SIG-M5 treated with dmso at 0.1 percent for 504 hours (cell line): ENCODE results near the gene CLEC16A.

Source experiments
- DNase-seq: peaks from one replicate; lab custom pipeline; 2025; ENCODE audit not compliant: unreplicated experiment; lab: John Stamatoyannopoulos, UW

Gene CLEC16A

DNA sequence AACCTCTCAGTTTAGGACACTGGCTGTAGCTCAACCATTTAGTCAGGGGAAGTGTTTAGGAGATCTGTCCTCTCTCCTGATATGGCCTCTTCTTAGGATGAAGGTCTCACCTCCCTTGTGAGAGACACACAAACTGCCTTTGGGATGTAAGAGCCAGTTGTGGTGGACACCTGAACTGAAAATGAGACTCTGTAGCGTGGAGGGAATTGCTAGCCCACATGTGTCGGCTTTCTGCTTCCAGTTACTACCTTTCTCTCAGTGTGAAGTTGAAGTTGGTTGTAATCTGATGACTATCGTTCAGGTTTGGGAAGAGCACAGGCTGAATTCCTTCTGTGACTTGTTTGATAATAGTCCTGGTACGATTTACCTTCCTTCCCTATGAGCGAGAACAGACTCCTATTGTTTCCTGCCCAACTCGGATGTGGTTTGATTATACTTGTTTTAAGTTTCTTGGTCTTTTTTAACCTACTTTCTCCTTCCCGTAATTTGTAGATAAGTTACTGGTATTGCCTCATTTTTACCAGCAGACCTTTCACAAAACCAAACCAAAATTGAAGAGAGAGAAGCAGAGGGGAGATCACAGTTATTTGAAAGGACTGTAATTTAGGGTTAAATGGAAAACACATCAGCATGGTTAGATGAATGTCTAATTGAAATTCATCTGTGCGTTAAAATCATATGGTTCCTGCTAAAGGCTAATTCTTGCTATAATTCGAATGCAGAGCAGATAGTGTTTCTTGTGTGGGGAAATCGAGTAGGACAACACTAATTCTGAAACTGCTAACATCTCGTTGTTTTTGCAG, 43.2 kb downstream of the CLEC16A start:
- DNase-seq, result no peak

- DNase-seq, result no peak
Measured at GRCh38 chr16:10988164-10988803, 43.9 kb downstream of the CLEC16A start.

DNA sequence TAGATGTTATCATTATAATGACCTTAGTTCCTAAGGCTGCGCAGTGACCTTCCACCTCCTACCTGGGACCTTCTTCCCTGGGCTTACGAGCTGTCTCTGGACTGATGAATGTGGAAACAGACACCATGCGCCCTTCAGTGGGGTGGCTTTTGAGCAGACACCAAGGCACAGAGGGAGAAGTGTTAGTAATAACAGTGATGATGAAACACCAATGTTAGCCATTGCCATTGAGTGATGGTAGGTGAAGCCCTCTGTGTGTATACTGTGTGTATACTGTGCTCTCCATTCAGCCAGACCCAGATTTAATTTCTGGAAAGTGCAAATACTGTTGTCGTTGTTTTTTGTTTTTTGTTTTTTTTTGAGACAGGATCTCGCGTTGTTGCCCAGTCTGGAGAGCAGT, 44.5 kb downstream of the CLEC16A start:
- peak; percentile 17 for DNase-seq

GRCh38 chr16:10989559-10989958, 45.2 kb downstream of the CLEC16A start:
- DNase-seq, result no peak

DNA sequence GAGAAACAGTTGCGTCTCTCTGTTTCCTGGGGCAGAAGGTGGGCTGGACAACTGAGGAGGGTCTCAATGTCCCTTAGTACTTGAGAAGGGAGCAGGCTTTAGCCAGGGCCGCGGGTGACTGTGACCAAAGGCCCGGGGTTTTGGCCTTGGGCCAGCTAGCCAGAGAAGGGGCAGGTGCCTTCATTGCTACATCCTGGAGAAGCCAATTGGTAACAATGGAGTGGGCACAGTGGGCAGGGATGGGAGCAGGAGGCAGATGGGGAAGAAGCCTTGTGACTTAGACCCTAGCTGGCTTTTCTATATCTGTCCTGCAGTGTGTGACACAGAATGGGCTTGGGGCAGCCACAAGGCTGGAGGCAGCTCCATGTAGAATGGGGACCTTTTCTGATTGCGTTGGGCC, 46.0 kb downstream of the CLEC16A start:
- no peak for DNase-seq

- no peak for DNase-seq
Measured at GRCh38 chr16:10992112-10992511, 47.7 kb downstream of the CLEC16A start.

- DNase-seq, result no peak
Measured at GRCh38 chr16:10992797-10993196, 48.4 kb downstream of the CLEC16A start.

DNA sequence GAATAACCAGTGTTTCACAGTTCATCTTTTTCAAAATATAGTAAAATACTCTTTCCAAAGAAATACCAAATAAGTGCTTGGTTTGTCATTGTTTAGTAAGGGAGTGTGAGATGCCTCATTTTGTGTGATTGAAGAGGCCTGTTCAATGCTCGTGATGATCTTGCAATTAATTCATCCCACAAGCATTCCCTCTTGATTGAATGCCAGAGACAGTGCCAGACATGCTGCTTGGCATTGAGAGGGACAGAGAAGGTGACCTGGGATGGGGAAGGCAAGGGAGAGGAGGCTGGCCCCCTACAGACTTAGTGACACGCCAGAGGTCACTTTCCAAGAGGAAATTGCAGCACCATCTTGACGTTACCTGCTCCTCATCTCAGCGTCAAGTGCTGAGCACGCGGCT, 49.3 kb downstream of the CLEC16A start:
- no peak for DNase-seq

DNA sequence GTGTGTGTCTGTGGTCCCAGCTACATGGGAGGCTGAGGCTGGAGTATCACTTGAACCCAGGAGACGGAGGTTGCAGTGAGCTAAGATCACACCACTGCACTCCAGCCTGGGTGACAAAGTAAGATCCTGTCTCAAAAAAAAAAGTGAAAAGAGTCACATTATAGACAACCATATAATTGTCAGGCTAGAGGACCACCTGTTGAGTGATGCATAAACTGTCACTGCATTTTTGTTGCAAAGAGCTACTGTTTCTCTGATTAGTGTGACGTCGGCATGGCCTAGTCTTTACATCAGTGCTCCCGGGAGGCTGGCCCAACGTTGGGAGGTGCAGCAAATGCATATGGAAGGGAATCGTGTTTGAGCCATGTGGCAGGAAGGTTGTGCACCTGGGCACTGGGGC, 50.2 kb downstream of the CLEC16A start:
- DNase-seq, result no peak

GRCh38 chr16:10995565-10995964, 51.2 kb downstream of the CLEC16A start:
- DNase-seq, result peak; percentile 39

- DNase-seq, result no peak
Measured at GRCh38 chr16:10997485-10997884, 53.1 kb downstream of the CLEC16A start.

DNA sequence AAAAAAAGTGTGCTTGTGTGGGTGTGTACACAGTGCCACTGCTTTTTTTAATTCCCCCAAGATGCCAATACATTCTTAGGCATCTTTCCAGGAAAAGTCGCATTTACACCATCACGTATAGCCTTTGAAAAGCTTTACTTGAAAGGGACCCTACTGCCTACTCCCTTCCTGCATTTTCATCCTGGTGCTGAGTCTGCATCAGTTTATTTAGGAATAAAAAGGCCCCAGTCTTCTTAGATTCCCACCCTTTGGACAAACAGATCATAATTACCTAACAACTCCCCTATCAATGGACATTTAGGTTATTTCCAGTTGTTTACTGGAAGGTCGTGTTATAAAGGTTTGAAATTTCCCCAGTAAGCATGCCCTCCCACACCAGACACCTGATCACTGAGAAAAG, 54.9 kb downstream of the CLEC16A start:
- DNase-seq, result no peak

GRCh38 chr16:11001611-11002010, 57.2 kb downstream of the CLEC16A start:
- DNase-seq, result no peak

DNA sequence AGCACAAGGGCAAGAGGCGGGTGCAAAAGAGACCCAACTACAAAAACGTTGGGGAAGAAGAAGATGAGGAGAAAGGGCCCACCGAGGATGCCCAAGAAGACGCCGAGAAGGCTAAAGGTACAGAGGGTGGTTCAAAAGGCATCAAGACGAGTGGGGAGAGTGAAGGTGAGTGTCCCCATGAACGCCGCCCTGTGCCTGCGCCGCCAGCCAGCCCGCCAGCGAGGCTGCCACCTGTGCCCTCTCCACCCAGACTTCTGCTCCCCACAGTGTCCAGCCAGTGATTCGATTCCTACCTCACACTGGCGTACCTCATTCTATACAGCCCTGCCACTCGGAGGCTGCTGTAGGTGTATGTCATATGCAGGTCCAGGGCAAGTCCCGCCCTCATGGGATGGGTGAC, 58.8 kb downstream of the CLEC16A start:
- DNase-seq, result no peak

- no peak for DNase-seq
Measured at GRCh38 chr16:11004351-11004750, 60.0 kb downstream of the CLEC16A start.

GRCh38 chr16:11004973-11005610, 60.7 kb downstream of the CLEC16A start:
- no peak for DNase-seq

DNA sequence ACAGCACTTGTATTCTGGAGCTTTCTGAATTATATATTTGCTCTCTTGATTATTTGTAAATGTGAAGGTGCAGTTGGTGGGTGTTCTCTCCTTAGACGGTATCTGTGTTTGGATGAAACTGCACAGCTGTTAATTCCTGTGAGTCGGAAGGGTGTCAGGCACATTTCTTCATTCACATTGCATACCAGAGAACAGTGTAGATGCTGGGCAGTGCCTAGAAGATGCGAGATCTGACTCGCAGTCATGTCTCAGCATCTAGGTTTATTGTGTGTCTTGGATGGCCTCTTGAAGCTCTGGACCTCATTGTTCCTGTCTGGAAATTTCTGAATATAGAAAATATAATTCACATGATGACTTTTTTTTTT, 61.2 kb downstream of the CLEC16A start:
- no peak for DNase-seq

GRCh38 chr16:11006656-11007055, 62.3 kb downstream of the CLEC16A start:
- DNase-seq, result no peak

- DNase-seq, result no peak
Measured at GRCh38 chr16:11007714-11008280, 63.4 kb downstream of the CLEC16A start.

GRCh38 chr16:11009027-11009755, 64.8 kb downstream of the CLEC16A start:
- DNase-seq, result no peak

DNA sequence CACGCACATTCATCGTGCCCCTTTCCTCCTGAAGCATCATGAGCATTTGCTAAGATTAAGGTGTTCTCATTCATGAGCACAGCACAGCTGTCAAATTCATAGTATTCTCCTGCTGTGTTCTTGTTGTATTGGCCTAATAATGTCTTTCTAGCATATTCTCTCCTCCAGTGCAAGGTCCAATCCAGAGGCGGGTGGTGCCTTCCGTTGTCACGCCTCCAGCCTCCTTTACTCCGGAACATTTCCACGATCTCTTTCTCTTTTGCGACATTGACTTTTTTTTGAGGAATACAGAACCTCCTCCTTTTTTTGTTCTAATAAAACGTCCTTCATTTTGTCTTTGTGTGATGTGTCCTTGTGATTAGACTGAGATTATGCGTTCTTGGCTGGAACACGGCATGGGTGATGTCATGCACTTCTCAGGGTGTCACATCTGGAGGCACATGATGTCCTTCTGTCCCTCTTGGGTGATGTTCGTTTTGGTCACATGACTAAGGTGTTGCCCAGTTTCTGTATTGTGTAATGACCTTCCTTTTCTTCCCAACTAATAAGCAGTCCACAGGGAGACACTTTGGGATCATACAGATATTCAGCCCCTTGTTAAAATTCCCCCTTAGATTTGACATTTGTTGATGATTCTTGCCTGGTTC, 66.3 kb downstream of the CLEC16A start:
- DNase-seq, result no peak
